PC-3 (cell line): ENCODE measurements around the gene INSL3. TPM values are rescaled to one million over a fixed set of nuclear protein-coding genes. Genes with fewer than 3 reads are reported as not detected.

Source experiments
- ATAC-seq: fragments of 200-7000 bp; cut with Tn5 transposase; 2 replicates; pipeline ENCODE4 v1.9.1; 2020; ENCODE audit warnings: mild to moderate bottlenecking, moderate library complexity
- BruUV-seq: library from RNA; stranded (reverse); fragments of 400-500 nt; replicated peaks from 2 replicates; lab custom pipeline; 2021; lab: Mats Ljungman, UMichigan
- CTCF ChIA-PET: fragments of 300-600 bp; sonication (Branson Sonifier 250); formaldehyde crosslinking; loops from one replicate; lab custom pipeline; 2022; ENCODE audit warnings: antibody characterized with exemption; lab: Charles Lee
- POLR2A ChIA-PET: fragments of 300-600 bp; sonication (Branson Sonifier 250); formaldehyde crosslinking; loops from one replicate; lab custom pipeline; 2022; ENCODE audit warnings: antibody characterized with exemption; ENCODE audit not compliant: unreplicated experiment; lab: Charles Lee
- DNase-seq: peaks from one replicate; pipeline ENCODE4 v3.0.0-alpha.2; 2015
- H2AFZ ChIP-seq: fragments of 300-600 bp; sonication (generic); 2 replicates; pipeline ENCODE4 v1.6.0; 2016; ENCODE audit warnings: antibody characterized with exemption, low read length
- H3F3A ChIP-seq: fragments of 300-600 bp; sonication (generic); one replicate; pipeline ENCODE4 v1.6.0; 2017; ENCODE audit warnings: antibody characterized with exemption, low read length, control low read depth, mild to moderate bottlenecking; ENCODE audit not compliant: unreplicated experiment
- H3K27ac ChIP-seq: fragments of 300-600 bp; sonication (generic); 2 replicates; pipeline ENCODE4 v1.5.1; 2016; ENCODE audit warnings: mild to moderate bottlenecking, low read length
- H3K27me3 ChIP-seq: fragments of 300-600 bp; sonication (generic); 2 replicates; pipeline ENCODE4 v1.6.1; 2016; ENCODE audit warnings: low read length, mixed read lengths
- H3K36me3 ChIP-seq: fragments of 300-600 bp; sonication (generic); 2 replicates; pipeline ENCODE4 v1.6.1; 2016; ENCODE audit warnings: low read depth, mixed run types, low read length, mixed read lengths
- H3K4me1 ChIP-seq: fragments of 300-600 bp; sonication (generic); 2 replicates; pipeline ENCODE4 v1.5.1; 2016; ENCODE audit warnings: low read length; ENCODE audit not compliant: insufficient read depth
- H3K4me2 ChIP-seq: fragments of 300-600 bp; sonication (generic); 2 replicates; pipeline ENCODE4 v1.6.0; 2016; ENCODE audit warnings: low read length
- H3K4me3 ChIP-seq: fragments of 300-600 bp; sonication (generic); 2 replicates; pipeline ENCODE4 v1.5.1; 2016; ENCODE audit warnings: mild to moderate bottlenecking, low read length, mixed read lengths
- H3K79me2 ChIP-seq: fragments of 300-600 bp; sonication (generic); 2 replicates; pipeline ENCODE4 v1.6.1; 2017; ENCODE audit warnings: low read length, mixed read lengths
- H3K9ac ChIP-seq: fragments of 300-600 bp; sonication (generic); 2 replicates; pipeline ENCODE4 v1.6.0; 2016; ENCODE audit warnings: mild to moderate bottlenecking, low read length
- H3K9me2 ChIP-seq: fragments of 300-600 bp; sonication (generic); replicated peaks from 2 replicates; pipeline ENCODE4 v1.6.1; 2016; ENCODE audit warnings: mixed run types, low read length, mixed read lengths
- H3K9me3 ChIP-seq: fragments of 300-600 bp; sonication (generic); 2 replicates; pipeline ENCODE4 v1.6.1; 2016; ENCODE audit warnings: low read length, mixed read lengths
- H4K20me1 ChIP-seq: fragments of 300-600 bp; sonication (generic); 2 replicates; pipeline ENCODE4 v1.6.1; 2016; ENCODE audit warnings: low read length, mixed read lengths
- CTCF ChIP-seq: fragments of 300-600 bp; sonication (generic); conservative IDR thresholded peaks from 2 replicates; pipeline ENCODE4 v1.5.1; 2017; ENCODE audit warnings: antibody characterized with exemption, low read depth, mild to moderate bottlenecking, low read length
- EZH2phosphoT487 ChIP-seq: fragments of 300-600 bp; sonication (generic); IDR thresholded peaks from 2 replicates; pipeline ENCODE4 v1.6.1; 2018; ENCODE audit warnings: mild to moderate bottlenecking, antibody characterized with exemption, low read length, borderline replicate concordance
- intact Hi-C: fragments of 100-400 bp; cut with micrococcal nuclease; formaldehyde crosslinking; loops from 2 replicates; pipeline ENCODE4 v1.9.0; 2023
- total RNA-seq: library from RNA; depleted of rRNA; stranded (reverse); fragments of >200 nt; gene quantifications from 2 replicates; pipeline ENCODE4 v1.2.3, GENCODE V29; 2014

INSL3 gene
- total RNA-seq, 1 experiment from 2014 or later = not detected

DNA sequence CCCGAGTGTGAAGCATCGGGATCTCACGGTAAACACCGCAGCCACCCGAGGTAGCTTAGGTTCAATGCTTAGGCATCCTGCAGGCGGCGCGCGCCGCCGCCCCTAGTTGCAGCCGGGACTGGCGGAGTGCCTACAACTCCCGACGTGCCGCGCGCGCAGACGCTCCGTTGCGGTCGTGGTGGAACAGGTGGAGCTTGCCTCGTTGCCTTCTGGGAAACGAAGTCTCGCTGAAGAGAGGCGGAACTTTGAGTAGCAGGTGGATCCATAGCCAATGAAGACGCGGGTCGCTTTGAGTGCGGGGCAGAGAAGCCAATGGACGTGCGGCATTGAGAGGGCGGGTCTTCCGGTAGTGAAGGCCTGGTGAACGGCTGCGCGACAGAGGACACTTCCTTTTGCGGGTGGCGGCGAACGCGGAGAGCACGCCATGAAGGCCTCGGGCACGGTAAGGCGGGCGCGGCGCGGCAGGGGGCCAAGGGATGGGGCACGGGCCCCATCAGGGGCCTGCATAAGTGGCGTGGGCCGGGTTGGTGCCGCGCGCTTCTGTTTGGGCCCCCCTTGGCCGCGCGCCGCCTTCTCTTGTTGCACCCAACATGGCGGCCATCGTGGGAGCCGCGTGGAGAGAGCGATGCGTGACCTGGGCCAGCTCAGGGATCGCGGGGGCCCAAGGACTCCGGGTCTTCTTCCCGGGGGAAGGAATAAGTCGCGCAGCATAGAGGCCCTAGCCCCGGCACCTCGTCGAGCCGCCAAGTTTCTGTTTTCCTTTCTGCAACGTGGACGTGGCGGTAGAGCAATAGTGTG is 38.4 kb upstream of the INSL3 start, which contains the start of gene RPL18A:
Gene RPL18A, plus strand, starts transcription at position 378 of the 798 bp plus-strand sequence. Its CDS starts 47 bp downstream, at position 425.
- Histone ChIP-seq H3K4me3 (peak within 1 kb of the TSS; percentile 87), H3K79me2 (peaks cover 30% of the 10 kb centered on the region), H3K27me3 (no peaks in the 10 kb centered on the region), H3F3A (peaks cover 29% of the 10 kb centered on the region), H3K9me3 (no peaks in the 10 kb centered on the region), H3K9me2 (no peaks in the 10 kb centered on the region), H3K4me1 (peaks cover 16% of the 10 kb centered on the region), H4K20me1 (peaks cover 48% of the 10 kb centered on the region), H2AFZ (peak within 1 kb of the TSS; percentile 95), H3K4me2 (peak within 1 kb of the TSS; percentile 100), H3K27ac (peak within 1 kb of the TSS; percentile 43), H3K9ac (peak within 1 kb of the TSS; percentile 98), H3K36me3 (peaks cover 47% of the 10 kb centered on the region)
- CTCF ChIA-PET = interaction anchor here (0.6 to 1.4 kb wide), 25 partner anchors 10 to 431 kb away, joined by 3 to 33 read pairs (median 7); partner anchors contain the start of genes B3GNT3, CCDC124 and SLC5A5
- POLR2A ChIA-PET = interaction anchor here (0.5 to 1.1 kb wide), 14 partner anchors 8 to 1845 kb away, joined by 3 to 17 read pairs (median 4); partner anchors contain the start of genes CCDC124 and JUND
- ATAC-seq (peak; percentile 95), DNase-seq (peak; percentile 99)
- BruUV-seq = no TSS peak
- TF ChIP-seq CTCF (peak; percentile 85), EZH2phosphoT487 (no peak)
- intact Hi-C loops = loop anchor here (2.0 to 5.0 kb wide), 3 partner anchors 62 to 82 kb away; partner anchors contain the start of genes B3GNT3 and CCDC124

- peaks cover 8% of the 10 kb centered on the region for H3K79me2 ChIP-seq
- no peaks in the 10 kb centered on the region for H3K9me2 ChIP-seq
- H4K20me1 ChIP-seq = peaks cover 6% of the 10 kb centered on the region
- no peak overlapping the region for H3K4me3 ChIP-seq
- H3K27ac ChIP-seq = no peak overlapping the region
- H3K9ac ChIP-seq = no peak overlapping the region
- peak; percentile 95 for TF ChIP-seq CTCF
- TF ChIP-seq EZH2phosphoT487 = no peak
- intact Hi-C loops = loop anchor here (1.0 to 5.0 kb wide), 3 partner anchors 24 to 78 kb away; partner anchors contain the start of gene B3GNT3
- peak; percentile 91 for DNase-seq
- H3K36me3 ChIP-seq = peaks cover 5% of the 10 kb centered on the region
- H3K9me3 ChIP-seq = no peaks in the 10 kb centered on the region
- peak overlapping the region; percentile 65 for H2AFZ ChIP-seq
- peak overlapping the region; percentile 46 for H3K4me2 ChIP-seq
- CTCF ChIA-PET = interaction anchor here (0.6 to 1.1 kb wide), 3 partner anchors 25 to 113 kb away, joined by 3 to 14 read pairs (median 3); no protein-coding TSS in a partner anchor
- peak; percentile 52 for ATAC-seq
- POLR2A ChIA-PET = no interaction called here
- H3K4me1 ChIP-seq = peaks cover 6% of the 10 kb centered on the region; the same call in 1 of the 2 replicates
- no peaks in the 10 kb centered on the region for H3K27me3 ChIP-seq
- BruUV-seq = no TSS peak
- no peaks in the 10 kb centered on the region for H3F3A ChIP-seq
Observed at GRCh38 chr19:17855280-17856152, 34.2 kb upstream of the INSL3 start.
